Measurements from ENCODE around the gene SEC11A.
"Not testable (repeated sequence)": the region's sequence is repeated elsewhere in the genome, so short reads cannot be mapped to it uniquely, and the experiment has no call there.

The SEC11A gene

GRCh38 chr15:84741121-84741520, 25.2 kb upstream of the SEC11A start:
- DNase-seq (ENCODE audit: low read depth, low spot score) = no peak
- no peak overlapping the region for H3K4me3 ChIP-seq (ENCODE audit: low read length)

GRCh38 chr15:84740691-84741090, 24.8 kb upstream of the SEC11A start:
- no peak overlapping the region for H3K4me3 ChIP-seq (ENCODE audit: low read length)
- no peak for DNase-seq (ENCODE audit: low read depth, low spot score)

GRCh38 chr15:84737005-84737404, 21.1 kb upstream of the SEC11A start:
- DNase-seq (ENCODE audit: low read depth, low spot score) = no peak
- no peak overlapping the region for H3K4me3 ChIP-seq (ENCODE audit: low read length)

GRCh38 chr15:84736375-84736774, 20.4 kb upstream of the SEC11A start:
- DNase-seq (ENCODE audit: low read depth, low spot score) = peak; percentile 97
- H3K4me3 ChIP-seq (ENCODE audit: low read length) = no peak overlapping the region

GRCh38 chr15:84735480-84736061, 19.6 kb upstream of the SEC11A start:
- peak overlapping the region; percentile 42 for H3K4me3 ChIP-seq (ENCODE audit: low read length)
- not testable (repeated sequence) for DNase-seq (ENCODE audit: low read depth, low spot score)

- DNase-seq (ENCODE audit: low read depth, low spot score) = peak; percentile 96
- H3K4me3 ChIP-seq (ENCODE audit: low read length) = peak overlapping the region; percentile 42
Observed at GRCh38 chr15:84734794-84735479, 19.0 kb upstream of the SEC11A start.

- no peak overlapping the region for H3K4me3 ChIP-seq (ENCODE audit: low read length)
- no peak for DNase-seq (ENCODE audit: low read depth, low spot score)
Observed at GRCh38 chr15:84731774-84732173, 15.8 kb upstream of the SEC11A start.

- no peak for DNase-seq (ENCODE audit: low read depth, low spot score)
- no peak overlapping the region for H3K4me3 ChIP-seq (ENCODE audit: low read length)
Observed at GRCh38 chr15:84727429-84727828, 11.5 kb upstream of the SEC11A start.

GRCh38 chr15:84725001-84725491, 9.1 kb upstream of the SEC11A start:
- peak; percentile 24 for DNase-seq (ENCODE audit: low read depth, low spot score)
- H3K4me3 ChIP-seq (ENCODE audit: low read length) = no peak overlapping the region

GRCh38 chr15:84722628-84723027, 6.7 kb upstream of the SEC11A start:
- DNase-seq (ENCODE audit: low read depth, low spot score) = no peak
- no peak overlapping the region for H3K4me3 ChIP-seq (ENCODE audit: low read length)

GRCh38 chr15:84721371-84721770, 5.4 kb upstream of the SEC11A start:
- peak; percentile 51 for DNase-seq (ENCODE audit: low read depth, low spot score)
- no peak overlapping the region for H3K4me3 ChIP-seq (ENCODE audit: low read length)

GRCh38 chr15:84715441-84716035, 401 bp downstream of the SEC11A start:
- no peak for DNase-seq (ENCODE audit: low read depth, low spot score)
- peak overlapping the region; percentile 98 for H3K4me3 ChIP-seq (ENCODE audit: low read length)

GRCh38 chr15:84714821-84715220, 1.1 kb downstream of the SEC11A start:
- peak overlapping the region; percentile 98 for H3K4me3 ChIP-seq (ENCODE audit: low read length)
- no peak for DNase-seq (ENCODE audit: low read depth, low spot score)

GRCh38 chr15:84714372-84714771, 1.6 kb downstream of the SEC11A start:
- H3K4me3 ChIP-seq (ENCODE audit: low read length) = no peak overlapping the region
- DNase-seq (ENCODE audit: low read depth, low spot score) = no peak

GRCh38 chr15:84703808-84704207, 12.1 kb downstream of the SEC11A start:
- H3K4me3 ChIP-seq (ENCODE audit: low read length) = no peak overlapping the region
- no peak for DNase-seq (ENCODE audit: low read depth, low spot score)

- no peak overlapping the region for H3K4me3 ChIP-seq (ENCODE audit: low read length)
- DNase-seq (ENCODE audit: low read depth, low spot score) = no peak
Observed at GRCh38 chr15:84702961-84703482, 12.9 kb downstream of the SEC11A start.

- H3K4me3 ChIP-seq (ENCODE audit: low read length) = no peak overlapping the region
- DNase-seq (ENCODE audit: low read depth, low spot score) = no peak
Observed at GRCh38 chr15:84699538-84700191, 16.3 kb downstream of the SEC11A start.

GRCh38 chr15:84697236-84697990, 18.5 kb downstream of the SEC11A start:
- H3K4me3 ChIP-seq (ENCODE audit: low read length) = no peak overlapping the region
- no peak for DNase-seq (ENCODE audit: low read depth, low spot score)

- no peak for DNase-seq (ENCODE audit: low read depth, low spot score)
- H3K4me3 ChIP-seq (ENCODE audit: low read length) = no peak overlapping the region
Observed at GRCh38 chr15:84696757-84697156, 19.2 kb downstream of the SEC11A start.
